IPS-20b (cell line): Measurements from ENCODE around the gene DRAP1.

Source experiments
- H3K27ac ChIP-seq: one replicate; pipeline ENCODE4 v1.5.1; 2013; ENCODE audit warnings: low read length
- H3K27me3 ChIP-seq: 2 replicates; pipeline ENCODE4 v1.6.1; 2013; ENCODE audit warnings: mild to moderate bottlenecking, low read length, inconsistent platforms; ENCODE audit not compliant: insufficient read depth
- H3K36me3 ChIP-seq: 2 replicates; pipeline ENCODE4 v1.6.1; 2013; ENCODE audit warnings: low read depth, mild to moderate bottlenecking, inconsistent platforms, low read length, moderate library complexity; ENCODE audit not compliant: insufficient read depth
- H3K4me1 ChIP-seq: 2 replicates; pipeline ENCODE4 v1.6.1; 2013; ENCODE audit warnings: mild to moderate bottlenecking, control low read depth, inconsistent platforms, low read length, moderate library complexity; ENCODE audit not compliant: insufficient read depth
- H3K4me3 ChIP-seq: 2 replicates; pipeline ENCODE4 v1.5.1; 2013; ENCODE audit warnings: mild to moderate bottlenecking, low read length, inconsistent platforms
- H3K9ac ChIP-seq: 2 replicates; pipeline ENCODE4 v1.6.1; 2013; ENCODE audit warnings: low read depth, mild to moderate bottlenecking, inconsistent platforms, low read length, moderate library complexity
- H3K9me3 ChIP-seq: 2 replicates; pipeline ENCODE4 v1.6.1; 2013; ENCODE audit warnings: mild to moderate bottlenecking, low read depth, low read length, inconsistent platforms; ENCODE audit not compliant: insufficient read depth

DRAP1 gene

DNA sequence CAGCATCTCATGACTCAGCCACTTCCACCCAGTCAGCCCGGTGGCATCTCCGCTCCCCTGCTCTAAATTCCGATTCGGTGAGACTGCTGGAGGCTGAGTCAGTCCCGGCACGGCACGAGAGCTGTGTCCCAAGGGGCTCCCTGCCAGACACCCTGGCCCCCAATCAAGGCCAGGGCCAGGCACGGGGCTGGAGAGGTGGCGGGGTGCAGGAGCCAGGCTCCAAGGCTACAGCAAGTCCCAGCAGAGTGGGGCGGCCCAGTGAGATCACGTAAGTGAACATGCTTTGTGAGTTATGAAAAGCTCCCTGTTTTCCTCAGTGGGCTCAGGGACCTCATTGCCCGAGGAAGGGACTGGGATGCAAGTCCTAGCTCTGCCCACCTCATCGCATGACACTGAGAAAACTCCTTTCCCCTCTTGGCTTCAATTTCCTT is 3.4 kb upstream of the DRAP1 start:
- Histone ChIP-seq H3K9me3 (no peaks in the 10 kb centered on the region), H3K9ac (no peak overlapping the region), H3K4me1 (peaks cover 9% of the 10 kb centered on the region; the same call in 1 of the 2 replicates), H3K27ac (no peak overlapping the region), H3K27me3 (peaks cover 5% of the 10 kb centered on the region; the same call in 1 of the 2 replicates), H3K4me3 (no peak overlapping the region), H3K36me3 (no peaks in the 10 kb centered on the region)

DNA sequence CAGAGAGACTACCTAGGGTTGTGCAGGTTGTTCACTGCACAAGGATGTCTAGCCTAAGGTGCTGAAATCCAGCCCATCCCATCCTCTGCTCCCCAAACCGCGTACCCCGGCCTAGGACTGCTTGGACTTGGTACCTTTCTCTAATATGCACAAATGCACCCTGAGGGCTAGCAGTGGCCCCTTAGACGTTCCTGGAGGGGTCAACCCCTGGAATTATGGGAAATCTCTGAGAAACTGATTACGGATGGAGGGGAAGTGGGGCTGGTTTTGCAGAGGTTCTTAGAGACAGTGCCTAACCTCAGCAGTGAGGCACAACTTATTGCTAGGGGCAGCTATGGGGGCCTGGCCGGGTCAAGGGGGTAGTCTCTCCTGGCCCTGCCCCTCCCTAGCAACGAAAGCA is 2.8 kb upstream of the DRAP1 start:
- H3K4me1 ChIP-seq: peaks cover 9% of the 10 kb centered on the region; the same call in 1 of the 2 replicates
- no peaks in the 10 kb centered on the region for H3K9me3 ChIP-seq
- H3K9ac ChIP-seq: no peak overlapping the region
- no peak overlapping the region for H3K4me3 ChIP-seq
- no peak overlapping the region for H3K27ac ChIP-seq
- H3K27me3 ChIP-seq: peaks cover 5% of the 10 kb centered on the region; the same call in 1 of the 2 replicates
- H3K36me3 ChIP-seq: no peaks in the 10 kb centered on the region

DNA sequence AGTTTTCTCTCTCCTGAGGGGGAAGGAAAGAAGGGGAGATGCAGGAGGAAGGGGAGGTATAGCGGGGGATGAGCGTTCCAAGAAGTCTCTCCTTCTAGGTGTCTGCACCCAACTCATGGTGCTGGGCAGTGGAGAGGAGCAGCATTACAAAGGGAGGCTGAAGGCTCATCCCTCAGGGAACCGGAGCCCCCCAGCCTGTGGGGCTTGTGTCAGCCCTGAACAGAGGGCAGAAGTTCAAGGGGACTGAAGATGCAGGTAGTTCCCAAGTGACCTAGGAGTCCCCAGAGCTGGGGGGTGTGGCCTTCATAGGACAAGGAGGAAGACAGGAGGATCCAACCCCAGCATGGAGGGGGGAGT is 2.2 kb upstream of the DRAP1 start:
- Histone ChIP-seq H3K9me3 (no peaks in the 10 kb centered on the region), H3K4me3 (no peak overlapping the region), H3K27me3 (peaks cover 3% of the 10 kb centered on the region; the same call in 1 of the 2 replicates), H3K9ac (no peak overlapping the region), H3K4me1 (peaks cover 7% of the 10 kb centered on the region; the same call in 1 of the 2 replicates), H3K27ac (no peak overlapping the region), H3K36me3 (peaks cover 2% of the 10 kb centered on the region; the same call in 1 of the 2 replicates)

DNA sequence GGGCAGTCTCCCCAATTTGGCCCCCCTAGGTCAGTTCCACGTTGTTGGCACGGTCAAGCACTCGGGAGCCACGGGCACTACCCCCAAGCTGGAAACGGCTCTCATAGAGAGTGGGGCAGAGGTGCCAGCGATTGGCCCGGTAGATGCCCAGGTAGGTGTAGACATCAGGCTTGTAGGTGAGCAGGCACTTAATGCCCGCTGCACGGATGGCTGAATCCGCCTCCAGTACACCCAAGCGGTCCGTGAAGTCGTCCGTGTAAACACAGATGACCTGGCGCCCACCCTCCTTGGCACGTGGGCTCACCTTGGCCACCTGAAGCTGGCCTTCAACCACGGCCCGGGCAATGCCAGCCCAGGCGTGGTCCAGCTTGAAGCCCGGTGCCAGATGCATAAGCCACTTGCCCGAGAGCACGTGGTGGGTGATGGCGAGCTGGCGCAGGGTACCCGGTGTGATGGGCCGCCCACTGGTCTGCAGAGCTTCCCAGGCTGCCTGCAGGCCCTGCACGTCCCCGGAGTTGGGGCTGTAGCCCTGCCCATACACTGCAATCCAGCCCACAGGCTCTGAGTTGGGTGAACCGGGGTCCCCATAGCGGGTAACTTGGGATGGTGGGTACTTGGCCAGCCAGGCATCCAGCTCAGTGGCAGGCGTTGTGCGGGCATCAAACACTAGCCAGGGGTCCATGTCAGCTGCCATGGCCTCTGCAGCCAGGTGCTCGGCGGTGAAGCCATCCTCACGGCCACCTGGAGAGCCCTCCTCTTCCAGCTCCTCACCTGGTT is 1.6 kb upstream of the DRAP1 start:
- no peak overlapping the region for H3K27ac ChIP-seq
- no peaks in the 10 kb centered on the region for H3K9me3 ChIP-seq
- H3K4me1 ChIP-seq: peaks cover 6% of the 10 kb centered on the region; the same call in 1 of the 2 replicates
- no peaks in the 10 kb centered on the region for H3K27me3 ChIP-seq
- H3K4me3 ChIP-seq: peak overlapping the region; percentile 97
- H3K9ac ChIP-seq: peak overlapping the region; percentile 94; the same call in 1 of the 2 replicates
- H3K36me3 ChIP-seq: peaks cover 8% of the 10 kb centered on the region

DNA sequence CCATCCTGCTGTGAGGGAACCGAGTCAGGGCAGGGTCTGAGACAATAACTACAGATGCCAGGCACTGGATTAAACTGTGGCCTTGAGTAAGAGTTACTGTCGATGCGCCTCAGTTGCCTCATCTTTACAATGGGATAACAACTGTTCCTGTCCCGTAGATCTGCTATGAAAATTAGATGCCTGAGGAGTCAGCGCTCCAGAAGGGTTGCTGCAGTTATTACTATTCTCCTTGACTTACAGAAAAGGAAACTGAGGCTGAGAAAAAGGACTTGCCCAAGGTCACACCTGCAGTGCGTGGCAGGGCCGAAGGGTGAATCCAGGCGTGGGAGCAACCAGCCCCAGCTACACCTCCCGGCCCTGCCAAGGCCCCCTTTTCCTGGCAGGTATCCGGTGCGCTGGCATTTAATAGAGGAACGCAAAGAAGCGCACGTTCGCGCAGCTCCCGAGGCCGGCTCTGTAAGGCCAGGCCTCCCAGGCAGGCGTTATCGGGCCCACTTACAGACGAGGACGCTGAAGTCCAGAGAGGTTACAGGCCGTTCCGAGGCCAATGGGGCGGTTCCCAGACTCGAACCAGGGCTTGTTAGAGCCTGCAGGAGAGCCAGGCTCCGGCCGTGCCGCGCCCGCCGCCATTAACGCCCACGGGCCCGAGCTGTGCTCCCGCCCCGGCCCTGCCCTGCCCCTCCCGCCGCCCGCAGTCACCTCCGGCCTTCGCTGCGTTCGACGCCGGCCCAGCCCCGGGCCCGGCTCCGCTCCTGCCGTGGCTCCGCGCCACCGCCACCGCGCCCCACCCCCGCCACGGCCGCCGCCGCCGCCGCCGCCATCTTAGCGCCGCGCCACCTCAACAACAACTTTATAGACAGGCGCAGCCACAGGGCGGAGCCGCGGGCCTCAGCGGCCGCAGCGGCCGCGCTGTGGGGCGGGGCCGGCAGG is 750 bp upstream of the DRAP1 start, which contains the start of gene C11orf68:
C11orf68 (minus strand) TSS at position 852 of the 930 bp plus-strand sequence; CDS start at position 821, 31 bp downstream.
- Histone ChIP-seq H3K36me3 (peaks cover 15% of the 10 kb centered on the region), H3K4me1 (peaks cover 6% of the 10 kb centered on the region; the same call in 1 of the 2 replicates), H3K9ac (peak within 1 kb of the TSS; percentile 94), H3K27ac (peak within 1 kb of the TSS; percentile 55), H3K4me3 (peak within 1 kb of the TSS; percentile 97), H3K27me3 (no peaks in the 10 kb centered on the region), H3K9me3 (no peaks in the 10 kb centered on the region)

DNA sequence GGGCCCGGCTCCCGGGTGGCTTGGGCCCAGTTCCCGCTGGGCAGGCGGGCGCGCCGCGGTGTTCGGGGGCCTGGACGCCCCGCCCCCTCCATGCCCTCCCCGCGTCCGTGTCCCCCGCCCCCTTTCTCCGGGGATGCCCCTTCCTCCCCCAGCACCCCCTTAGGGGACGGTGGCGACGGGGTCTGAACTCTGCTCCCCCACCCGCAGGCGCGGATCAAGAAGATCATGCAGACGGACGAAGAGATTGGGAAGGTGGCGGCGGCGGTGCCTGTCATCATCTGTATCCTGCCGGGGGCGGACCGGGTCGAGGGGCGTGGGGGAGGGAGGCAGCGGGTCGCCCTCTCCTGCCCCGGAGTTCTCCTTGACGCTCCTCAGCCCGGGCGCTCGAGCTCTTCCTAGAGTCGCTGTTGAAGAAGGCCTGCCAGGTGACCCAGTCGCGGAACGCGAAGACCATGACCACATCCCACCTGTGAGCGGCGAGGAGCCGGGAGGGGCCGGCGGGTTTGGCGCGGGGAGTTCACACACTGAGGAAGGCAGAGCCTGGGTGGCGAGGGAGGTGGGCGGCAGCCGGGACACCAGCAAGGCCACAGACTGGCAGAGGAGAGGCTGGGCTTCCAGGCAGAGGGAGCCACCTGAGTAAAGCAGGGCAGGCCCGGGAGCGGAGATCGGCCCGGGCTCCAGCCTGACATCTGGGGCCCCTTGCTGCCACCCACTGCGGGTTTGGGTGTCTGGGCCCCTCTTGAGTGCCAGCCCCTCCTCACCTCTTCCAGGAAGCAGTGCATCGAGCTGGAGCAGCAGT is 546 bp downstream of the DRAP1 start:
- peak overlapping the region; percentile 71; the same call in 1 of the 2 replicates for H3K9ac ChIP-seq
- no peak overlapping the region for H3K27ac ChIP-seq
- no peaks in the 10 kb centered on the region for H3K27me3 ChIP-seq
- H3K4me3 ChIP-seq: peak overlapping the region; percentile 81
- H3K9me3 ChIP-seq: no peaks in the 10 kb centered on the region
- peaks cover 6% of the 10 kb centered on the region; the same call in 1 of the 2 replicates for H3K4me1 ChIP-seq
- peaks cover 15% of the 10 kb centered on the region for H3K36me3 ChIP-seq

DNA sequence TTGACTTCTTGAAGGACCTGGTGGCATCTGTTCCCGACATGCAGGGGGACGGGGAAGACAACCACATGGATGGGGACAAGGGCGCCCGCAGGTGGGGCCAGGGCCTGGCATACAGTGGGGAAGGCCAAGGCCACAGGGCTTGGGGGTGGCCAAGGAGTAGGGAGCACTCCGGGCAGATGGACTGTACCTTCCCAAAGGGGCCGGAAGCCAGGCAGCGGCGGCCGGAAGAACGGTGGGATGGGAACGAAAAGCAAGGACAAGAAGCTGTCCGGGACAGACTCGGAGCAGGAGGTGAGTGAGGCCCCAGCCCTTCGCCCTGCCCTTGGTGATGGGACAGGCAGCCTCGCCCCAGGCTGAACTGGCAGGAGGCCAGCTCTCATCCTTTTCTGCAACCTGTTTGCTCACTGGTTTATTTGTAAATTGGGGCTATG is 1.2 kb downstream of the DRAP1 start:
- Histone ChIP-seq H3K36me3 (peaks cover 15% of the 10 kb centered on the region), H3K27ac (no peak overlapping the region), H3K27me3 (no peaks in the 10 kb centered on the region), H3K4me1 (peaks cover 2% of the 10 kb centered on the region; the same call in 1 of the 2 replicates), H3K9ac (peak overlapping the region; percentile 71; the same call in 1 of the 2 replicates), H3K4me3 (peak overlapping the region; percentile 81), H3K9me3 (no peaks in the 10 kb centered on the region)

DNA sequence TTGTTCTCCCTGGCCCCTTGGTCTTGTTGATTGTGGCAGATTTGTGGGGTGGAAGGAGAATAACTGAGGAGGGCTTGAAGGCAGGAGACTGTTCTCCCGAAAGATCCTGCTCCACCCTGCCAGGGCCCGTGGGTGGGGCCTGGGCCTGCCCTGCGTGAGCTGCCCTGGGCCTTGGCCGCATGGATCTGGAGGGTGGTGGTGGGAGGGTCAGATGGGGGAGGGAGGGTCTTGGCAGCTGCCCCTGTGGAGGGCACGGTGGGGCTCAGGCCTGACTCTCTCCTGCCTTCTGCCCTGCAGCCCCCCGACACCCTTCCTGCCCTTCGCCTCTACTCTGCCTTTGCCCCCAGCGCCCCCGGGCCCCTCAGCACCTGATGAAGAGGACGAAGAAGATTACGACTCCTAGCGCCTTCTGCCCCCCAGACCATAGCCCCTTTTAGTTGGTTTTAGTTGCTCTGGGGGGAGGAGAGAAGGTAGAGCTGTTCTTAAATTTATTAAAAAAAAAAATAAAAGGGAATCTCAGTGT is 1.9 kb downstream of the DRAP1 start:
- no peaks in the 10 kb centered on the region for H3K9me3 ChIP-seq
- H3K36me3 ChIP-seq: peaks cover 15% of the 10 kb centered on the region
- no peaks in the 10 kb centered on the region for H3K4me1 ChIP-seq
- H3K9ac ChIP-seq: no peak overlapping the region
- no peak overlapping the region for H3K27ac ChIP-seq
- H3K27me3 ChIP-seq: no peaks in the 10 kb centered on the region
- H3K4me3 ChIP-seq: no peak overlapping the region

DNA sequence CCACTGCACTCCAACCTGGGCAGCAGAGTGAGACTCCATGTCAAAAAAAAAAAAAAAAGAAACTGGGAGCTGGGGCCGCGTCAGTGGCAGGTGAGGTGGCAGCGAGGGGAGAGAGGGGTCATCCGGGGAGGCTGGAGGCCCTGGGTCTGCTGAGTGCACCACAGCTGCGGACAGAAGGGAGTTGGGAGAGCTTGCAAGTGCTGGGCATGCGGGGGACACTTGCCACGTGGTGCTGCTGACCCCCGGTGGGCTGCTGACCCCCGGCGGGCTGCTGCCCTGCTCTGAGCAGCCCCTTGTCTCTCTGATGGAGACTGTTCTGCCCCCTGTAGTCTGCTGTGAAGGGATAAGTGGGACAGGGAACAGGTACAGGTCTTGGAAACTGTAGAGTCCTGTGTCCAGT is 2.6 kb downstream of the DRAP1 start:
- Histone ChIP-seq H3K9me3 (no peaks in the 10 kb centered on the region), H3K4me3 (no peak overlapping the region), H3K27me3 (no peaks in the 10 kb centered on the region), H3K27ac (no peak overlapping the region), H3K36me3 (peaks cover 15% of the 10 kb centered on the region), H3K9ac (no peak overlapping the region), H3K4me1 (no peaks in the 10 kb centered on the region)

DNA sequence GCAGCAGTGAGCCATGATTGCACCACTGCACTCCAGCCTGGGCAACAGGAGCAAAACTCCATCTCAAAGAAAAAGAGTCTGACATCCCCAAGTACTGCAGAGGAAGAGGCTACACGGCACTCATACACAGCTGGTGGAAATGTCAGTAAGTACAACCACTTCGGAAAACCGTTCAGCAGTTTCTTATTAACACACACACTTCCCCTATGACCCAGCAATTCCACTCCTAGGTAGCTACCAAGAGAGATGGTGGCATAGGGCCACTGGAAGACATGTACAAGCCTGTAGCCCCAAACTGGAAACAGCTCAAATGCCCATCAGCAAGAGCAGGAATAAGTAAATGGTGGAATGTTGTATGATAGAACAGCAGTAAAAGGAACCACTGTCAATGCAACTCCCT is 3.3 kb downstream of the DRAP1 start:
- Histone ChIP-seq H3K27me3 (no peaks in the 10 kb centered on the region), H3K36me3 (peaks cover 15% of the 10 kb centered on the region), H3K4me3 (no peak overlapping the region), H3K27ac (no peak overlapping the region), H3K9ac (no peak overlapping the region), H3K4me1 (peaks cover 1% of the 10 kb centered on the region; the same call in 1 of the 2 replicates), H3K9me3 (no peaks in the 10 kb centered on the region)

DNA sequence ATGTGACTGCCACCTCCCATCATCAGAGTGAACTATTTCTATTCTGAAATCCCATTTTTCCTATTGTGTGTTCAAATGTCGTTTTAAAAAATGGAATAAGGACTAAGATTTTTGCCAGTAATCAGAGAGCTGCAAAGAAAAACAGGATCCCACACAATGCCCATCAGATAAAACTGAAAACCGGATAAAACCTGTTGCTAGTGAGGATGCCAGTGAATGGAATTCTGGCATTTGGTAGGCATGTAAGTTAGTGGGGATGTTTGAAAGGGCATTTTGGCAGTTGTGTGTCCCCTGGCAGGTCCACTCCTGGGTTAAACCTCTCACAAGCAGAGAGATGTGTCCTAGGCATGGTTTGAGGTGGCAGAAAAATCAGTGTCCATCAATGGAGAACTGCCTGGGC is 6.2 kb downstream of the DRAP1 start:
- peaks cover 8% of the 10 kb centered on the region for H3K4me1 ChIP-seq
- H3K9ac ChIP-seq: no peak overlapping the region
- no peaks in the 10 kb centered on the region for H3K9me3 ChIP-seq
- H3K27me3 ChIP-seq: no peaks in the 10 kb centered on the region
- H3K27ac ChIP-seq: no peak overlapping the region
- peaks cover 15% of the 10 kb centered on the region for H3K36me3 ChIP-seq
- H3K4me3 ChIP-seq: no peak overlapping the region
